C4-2B (cell line): ENCODE data around the gene IFNLR1.

Experiments
- ZFX ChIP-seq: fragments of 450-650 bp; IDR thresholded peaks from 2 replicates; pipeline ENCODE4 v1.6.1; 2017
- TF ChIP-seq, protein P1 (sequence below): fragments of 450-650 bp; conservative IDR thresholded peaks from 2 replicates; pipeline ENCODE4 v1.5.1; 2017; ENCODE audit warnings: mild to moderate bottlenecking

DNA sequence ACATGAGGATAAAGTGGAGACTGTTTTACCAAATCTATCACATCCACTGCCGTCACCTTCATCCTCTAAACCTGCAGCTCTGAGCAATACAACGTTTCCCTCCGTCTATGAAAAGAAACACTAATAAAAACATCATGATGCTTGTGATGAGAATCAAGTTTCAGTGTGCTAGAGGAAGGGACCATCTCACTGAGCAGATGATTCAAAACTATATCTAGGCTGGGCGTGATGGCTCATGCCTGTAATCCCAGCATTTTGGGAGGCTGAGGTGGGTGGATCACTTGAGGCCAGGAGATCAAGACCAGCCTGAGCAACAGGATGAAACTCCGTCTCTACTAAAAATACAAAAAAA, 60.4 kb downstream of the IFNLR1 start:
- TF ChIP-seq, protein P1, sequence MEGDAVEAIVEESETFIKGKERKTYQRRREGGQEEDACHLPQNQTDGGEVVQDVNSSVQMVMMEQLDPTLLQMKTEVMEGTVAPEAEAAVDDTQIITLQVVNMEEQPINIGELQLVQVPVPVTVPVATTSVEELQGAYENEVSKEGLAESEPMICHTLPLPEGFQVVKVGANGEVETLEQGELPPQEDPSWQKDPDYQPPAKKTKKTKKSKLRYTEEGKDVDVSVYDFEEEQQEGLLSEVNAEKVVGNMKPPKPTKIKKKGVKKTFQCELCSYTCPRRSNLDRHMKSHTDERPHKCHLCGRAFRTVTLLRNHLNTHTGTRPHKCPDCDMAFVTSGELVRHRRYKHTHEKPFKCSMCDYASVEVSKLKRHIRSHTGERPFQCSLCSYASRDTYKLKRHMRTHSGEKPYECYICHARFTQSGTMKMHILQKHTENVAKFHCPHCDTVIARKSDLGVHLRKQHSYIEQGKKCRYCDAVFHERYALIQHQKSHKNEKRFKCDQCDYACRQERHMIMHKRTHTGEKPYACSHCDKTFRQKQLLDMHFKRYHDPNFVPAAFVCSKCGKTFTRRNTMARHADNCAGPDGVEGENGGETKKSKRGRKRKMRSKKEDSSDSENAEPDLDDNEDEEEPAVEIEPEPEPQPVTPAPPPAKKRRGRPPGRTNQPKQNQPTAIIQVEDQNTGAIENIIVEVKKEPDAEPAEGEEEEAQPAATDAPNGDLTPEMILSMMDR = no peak
- TF ChIP-seq ZFX = no peak
